Measurements from ENCODE around the gene KAT7.

The KAT7 gene

GRCh38 chr17:49760932-49761558, 27.4 kb upstream of the KAT7 start:
- DNase-seq: no peak

GRCh38 chr17:49762151-49762941, 26.1 kb upstream of the KAT7 start:
- no peak for DNase-seq

- DNase-seq: peak; percentile 100
Observed at GRCh38 chr17:49763735-49764558, 24.5 kb upstream of the KAT7 start, which contains the start of gene FAM117A. Gene FAM117A (minus strand): TSS chr17:49764131. CDS start chr17:49764087, 44 bp downstream.

GRCh38 chr17:49764559-49765180, 23.8 kb upstream of the KAT7 start:
- DNase-seq: no peak

GRCh38 chr17:49766918-49767530, 21.5 kb upstream of the KAT7 start:
- no peak for DNase-seq

- DNase-seq: no peak
Observed at GRCh38 chr17:49775546-49776260, 12.8 kb upstream of the KAT7 start.

- no peak for DNase-seq
Observed at GRCh38 chr17:49776551-49777300, 11.8 kb upstream of the KAT7 start.

- DNase-seq: no peak
Observed at GRCh38 chr17:49777563-49777962, 10.9 kb upstream of the KAT7 start.

GRCh38 chr17:49779156-49779738, 9.2 kb upstream of the KAT7 start:
- no peak for DNase-seq

GRCh38 chr17:49779739-49780231, 8.7 kb upstream of the KAT7 start:
- peak; percentile 81 to 83 for DNase-seq

- no peak for DNase-seq
Observed at GRCh38 chr17:49783071-49783715, 5.3 kb upstream of the KAT7 start.

GRCh38 chr17:49783791-49784190, 4.7 kb upstream of the KAT7 start:
- no peak for DNase-seq

GRCh38 chr17:49784636-49785035, 3.8 kb upstream of the KAT7 start:
- no peak for DNase-seq

GRCh38 chr17:49787884-49788477, 500 bp upstream of the KAT7 start:
- peak; percentile 56 to 69 for DNase-seq

- DNase-seq: no peak
Observed at GRCh38 chr17:49789243-49789578, 730 bp downstream of the KAT7 start.

- no peak for DNase-seq
Observed at GRCh38 chr17:49793309-49793708, 4.8 kb downstream of the KAT7 start.

GRCh38 chr17:49795372-49795771, 6.9 kb downstream of the KAT7 start:
- DNase-seq: no peak

GRCh38 chr17:49798182-49798581, 9.7 kb downstream of the KAT7 start:
- no peak for DNase-seq

GRCh38 chr17:49798738-49799137, 10.3 kb downstream of the KAT7 start:
- no peak for DNase-seq

GRCh38 chr17:49809056-49809455, 20.6 kb downstream of the KAT7 start:
- DNase-seq: no peak
